A549 (cell line): Measurements from ENCODE around the gene WDR49. TPM values are rescaled to one million over a fixed set of nuclear protein-coding genes. Genes with fewer than 3 reads are reported as not detected.

Experiments
- ATAC-seq, 2 experiments: fragments of 200-7000 bp in 1 of 2; fragments of >200 bp in 1 of 2; cut with Nextera tagmentation in 1 of 2; cut with Tn5 transposase in 1 of 2; 3 replicates each; pipeline versions ENCODE4 v1.8.0 to v1.9.1; 2018 to 2020; ENCODE audit warnings: mild to moderate bottlenecking in 1 of 2, moderate library complexity in 1 of 2
- CTCF ChIA-PET: fragments of 300-600 bp; sonication (Branson Sonifier 250); formaldehyde crosslinking; extraction: SDS; loops from one replicate; lab custom pipeline; 2021; ENCODE audit warnings: antibody characterized with exemption, inconsistent platforms; lab: Yijun Ruan, JAX
- POLR2A ChIA-PET: fragments of 350-600 bp; formaldehyde crosslinking; extraction: SDS; loops from one replicate; lab custom pipeline; 2021; ENCODE audit warnings: antibody characterized with exemption, inconsistent platforms; lab: Yijun Ruan, JAX
- DNase-seq, 2 experiments: peaks; one replicate each; pipeline versions ENCODE4 v3.0.0 to v3.0.0-alpha.2; 2011 to 2016; ENCODE audit warnings: low read depth in 1 of 2, low spot score in 1 of 2
- FAIRE-seq: peaks from 2 replicates; lab custom pipeline; 2011; peaks lifted over from hg19 to GRCh38; lab: Jason Lieb, UNC
- H3K27ac ChIP-seq, 2 experiments: fragments of >200 bp; sonication (Bioruptor Twin); formaldehyde crosslinking; 3 replicates each; pipeline ENCODE4 v1.5.1; 2016 to 2017
- H3K4me1 ChIP-seq: fragments of >200 bp; sonication (Bioruptor Twin); formaldehyde crosslinking; 3 replicates; pipeline ENCODE4 v1.6.1; 2016
- H3K4me2 ChIP-seq: fragments of >200 bp; sonication (Bioruptor Twin); formaldehyde crosslinking; 3 replicates; pipeline ENCODE4 v1.6.1; 2016
- H3K4me3 ChIP-seq: fragments of >200 bp; sonication (Bioruptor Twin); formaldehyde crosslinking; 3 replicates; pipeline ENCODE4 v1.5.1; 2016
- H3K9me3 ChIP-seq: fragments of >200 bp; sonication (Bioruptor Twin); formaldehyde crosslinking; 3 replicates; pipeline ENCODE4 v1.6.1; 2016
- CBX2 ChIP-seq: fragments of 200-600 bp; sonication (generic); IDR thresholded peaks from 2 replicates; pipeline ENCODE4 v1.6.1; 2016; ENCODE audit warnings: low read depth, mild to moderate bottlenecking, borderline replicate concordance
- CHD2 ChIP-seq: fragments of 150-350 bp; IDR thresholded peaks from 2 replicates; pipeline ENCODE4 v1.6.1; 2014; ENCODE audit warnings: low read length; ENCODE audit not compliant: partially characterized antibody
- CHD4 ChIP-seq: fragments of 200-600 bp; sonication (generic); IDR thresholded peaks from 2 replicates; pipeline ENCODE4 v1.6.1; 2016; ENCODE audit warnings: antibody characterized with exemption, mild to moderate bottlenecking, borderline replicate concordance
- EHF ChIP-seq: fragments of 250-450 bp; sonication (Bioruptor Pico); IDR thresholded peaks from 2 replicates; pipeline ENCODE4 v1.5.0; 2020; ENCODE audit warnings: mild to moderate bottlenecking
- EHMT2 ChIP-seq: fragments of 200-600 bp; sonication (generic); IDR thresholded peaks from 2 replicates; pipeline ENCODE4 v1.6.1; 2016; ENCODE audit warnings: antibody characterized with exemption, low read depth, mild to moderate bottlenecking, moderate library complexity
- ESRRA ChIP-seq: fragments of 150-350 bp; IDR thresholded peaks from 2 replicates; pipeline ENCODE4 v1.6.1; 2014; ENCODE audit warnings: mild to moderate bottlenecking, low read length, borderline replicate concordance
- HOXA7 ChIP-seq: fragments of 250-450 bp; sonication (Bioruptor Pico); IDR thresholded peaks from 2 replicates; pipeline ENCODE4 v1.5.0; 2020; ENCODE audit warnings: mild to moderate bottlenecking, moderate library complexity
- MAZ ChIP-seq: fragments of 150-350 bp; IDR thresholded peaks from 2 replicates; pipeline ENCODE4 v1.6.1; 2014; ENCODE audit warnings: antibody characterized with exemption, low read depth, low read length, borderline replicate concordance
- MYC ChIP-seq: IDR thresholded peaks from 2 replicates; pipeline ENCODE4 v1.6.1; 2012; ENCODE audit warnings: mild to moderate bottlenecking, inconsistent platforms, low read length, improper control_type of control experiment, borderline replicate concordance
- PHF8 ChIP-seq: fragments of 200-600 bp; sonication (generic); IDR thresholded peaks from 2 replicates; pipeline ENCODE4 v1.6.1; 2016; ENCODE audit warnings: low read depth, mild to moderate bottlenecking, antibody characterized with exemption, moderate library complexity, borderline replicate concordance
- RAD21 ChIP-seq, 2 experiments: fragments of >200 bp in 1 of 2; sonication (Bioruptor Twin) in 1 of 2; formaldehyde crosslinking in 1 of 2; IDR thresholded peaks in 1 of 2; conservative IDR thresholded peaks in 1 of 2; 2 replicates in 1 of 2; 3 replicates in 1 of 2; pipeline ENCODE4 v1.6.1; 2012 to 2018; ENCODE audit warnings: inconsistent platforms in 1 of 2
- TP53 ChIP-seq: fragments of 250-450 bp; sonication (Bioruptor Pico); IDR thresholded peaks from 2 replicates; pipeline ENCODE4 v1.5.0; 2021; ENCODE audit warnings: mild to moderate bottlenecking, moderate library complexity
- ZFP36 ChIP-seq: fragments of 450-650 bp; IDR thresholded peaks from 2 replicates; pipeline ENCODE4 v1.6.1; 2014; ENCODE audit warnings: borderline replicate concordance; ENCODE audit not compliant: partially characterized antibody
- ZSCAN20 ChIP-seq: fragments of 250-450 bp; sonication (Bioruptor Pico); IDR thresholded peaks from 2 replicates; pipeline ENCODE4 v1.8.0; 2022; ENCODE audit warnings: mild to moderate bottlenecking, moderate library complexity
- WGBS: methylation state at CpG from one replicate; pipeline ENCODE4 v1.1.6; 2017; ENCODE audit errors: missing lambda C conversion rate; 5-methylcytosine and 5-hydroxymethylcytosine counted together
- polyA plus RNA-seq, 4 experiments: library from polyadenylated mRNA; depleted of rRNA in 3 of 4; stranded (reverse); fragments of >200 nt; fragmentation: RNase III in 1 of 4; extraction: RNeasy Plus Mini Kit Qiagen cat#74134 plus additional on column Dnase treatment in 1 of 4; gene quantifications; 2 replicates in 3 of 4; 3 replicates in 1 of 4; pipeline ENCODE4 v1.2.3, GENCODE V29; 2011 to 2017
- TF ChIP-seq, protein P1 (sequence below): IDR thresholded peaks from 2 replicates; pipeline ENCODE4 v1.6.1; 2012
- TF ChIP-seq, protein P2 (sequence below): fragments of 250-450 bp; sonication (Bioruptor Pico); IDR thresholded peaks from 2 replicates; pipeline ENCODE4 v1.5.0; 2021; ENCODE audit warnings: mild to moderate bottlenecking, moderate library complexity, borderline replicate concordance
- TF ChIP-seq, protein P3 (sequence below): fragments of >200 bp; sonication (Bioruptor Twin); formaldehyde crosslinking; IDR thresholded peaks from 3 replicates; pipeline ENCODE4 v1.6.1; 2016
- TF ChIP-seq, protein P4 (sequence below): IDR thresholded peaks from 2 replicates; pipeline ENCODE4 v1.6.1; 2012
- TF ChIP-seq, protein P5 (sequence below): IDR thresholded peaks from 2 replicates; pipeline ENCODE4 v1.6.1; 2012; ENCODE audit warnings: low read depth, borderline replicate concordance

WDR49 gene
- polyA plus RNA-seq, 2 of the 4 experiments (the other 2 are of a cell fraction) = not detected

DNA sequence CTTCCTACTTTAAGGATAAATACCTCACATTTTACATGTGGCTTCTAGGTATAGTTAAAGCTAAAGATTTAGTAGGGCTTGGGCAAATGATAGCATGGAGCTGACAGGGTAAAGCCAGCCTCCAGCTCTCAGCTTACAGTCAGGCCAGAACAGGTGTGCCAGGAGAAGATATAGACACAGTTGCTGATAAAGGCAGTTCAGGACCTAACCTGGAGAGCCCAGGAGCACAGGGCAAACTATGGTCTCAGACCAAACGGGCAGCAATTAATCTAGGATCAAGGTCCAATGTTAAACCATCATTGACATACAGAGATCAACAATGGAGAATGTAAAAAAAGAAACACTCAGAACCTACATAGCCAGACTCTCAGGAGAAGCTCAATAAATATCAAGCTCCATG lies 4.0 kb downstream of the WDR49 start:
- no peaks in the 10 kb centered on the region for H3K9me3 ChIP-seq
- FAIRE-seq (no peak), ATAC-seq (no peak)

DNA sequence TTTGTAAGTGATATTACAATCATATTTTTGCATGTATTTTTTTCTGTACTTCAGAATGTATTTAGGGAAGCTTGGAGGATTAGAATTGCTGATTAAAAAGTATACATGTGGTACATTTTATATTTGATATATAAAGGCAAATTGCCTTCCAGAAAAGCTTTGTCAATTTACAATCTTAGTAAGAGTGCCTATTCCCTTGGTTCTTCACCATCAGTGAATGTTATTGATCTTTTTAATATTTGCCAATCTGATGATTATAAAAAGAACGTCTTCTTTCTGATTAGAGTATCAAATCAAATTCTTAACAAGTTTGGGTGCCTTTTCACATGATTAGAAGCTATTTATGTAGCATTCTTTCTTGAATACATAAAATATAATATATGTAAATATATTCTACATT lies 9.1 kb downstream of the WDR49 start:
- POLR2A ChIA-PET = no interaction called here
- DNase-seq = no peak
- no peak for FAIRE-seq
- Histone ChIP-seq H3K4me3 (no peak overlapping the region), H3K27ac (no peak overlapping the region), H3K4me2 (no peak overlapping the region), H3K9me3 (no peaks in the 10 kb centered on the region), H3K4me1 (no peaks in the 10 kb centered on the region)
- ATAC-seq = no peak
- CTCF ChIA-PET = no interaction called here
- TF ChIP-seq EHMT2 = no peak
- TF ChIP-seq ZFP36 = no peak
- no peak for TF ChIP-seq ZSCAN20 (CRISPR knock-in tag)
- TF ChIP-seq HOXA7 (CRISPR knock-in tag) = no peak
- TF ChIP-seq, protein P1, sequence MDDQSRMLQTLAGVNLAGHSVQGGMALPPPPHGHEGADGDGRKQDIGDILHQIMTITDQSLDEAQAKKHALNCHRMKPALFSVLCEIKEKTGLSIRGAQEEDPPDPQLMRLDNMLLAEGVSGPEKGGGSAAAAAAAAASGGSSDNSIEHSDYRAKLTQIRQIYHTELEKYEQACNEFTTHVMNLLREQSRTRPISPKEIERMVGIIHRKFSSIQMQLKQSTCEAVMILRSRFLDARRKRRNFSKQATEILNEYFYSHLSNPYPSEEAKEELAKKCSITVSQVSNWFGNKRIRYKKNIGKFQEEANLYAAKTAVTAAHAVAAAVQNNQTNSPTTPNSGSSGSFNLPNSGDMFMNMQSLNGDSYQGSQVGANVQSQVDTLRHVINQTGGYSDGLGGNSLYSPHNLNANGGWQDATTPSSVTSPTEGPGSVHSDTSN = no peak
- TF ChIP-seq EHF = no peak
- TF ChIP-seq, protein P2, sequence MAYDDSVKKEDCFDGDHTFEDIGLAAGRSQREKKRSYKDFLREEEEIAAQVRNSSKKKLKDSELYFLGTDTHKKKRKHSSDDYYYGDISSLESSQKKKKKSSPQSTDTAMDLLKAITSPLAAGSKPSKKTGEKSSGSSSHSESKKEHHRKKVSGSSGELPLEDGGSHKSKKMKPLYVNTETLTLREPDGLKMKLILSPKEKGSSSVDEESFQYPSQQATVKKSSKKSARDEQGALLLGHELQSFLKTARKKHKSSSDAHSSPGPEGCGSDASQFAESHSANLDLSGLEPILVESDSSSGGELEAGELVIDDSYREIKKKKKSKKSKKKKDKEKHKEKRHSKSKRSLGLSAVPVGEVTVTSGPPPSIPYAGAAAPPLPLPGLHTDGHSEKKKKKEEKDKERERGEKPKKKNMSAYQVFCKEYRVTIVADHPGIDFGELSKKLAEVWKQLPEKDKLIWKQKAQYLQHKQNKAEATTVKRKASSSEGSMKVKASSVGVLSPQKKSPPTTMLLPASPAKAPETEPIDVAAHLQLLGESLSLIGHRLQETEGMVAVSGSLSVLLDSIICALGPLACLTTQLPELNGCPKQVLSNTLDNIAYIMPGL (CRISPR knock-in tag) = no peak
- TF ChIP-seq CHD4 = no peak
- no peak for TF ChIP-seq CBX2
- no peak for TF ChIP-seq MAZ
- TF ChIP-seq ESRRA = no peak
- TF ChIP-seq, protein P3, sequence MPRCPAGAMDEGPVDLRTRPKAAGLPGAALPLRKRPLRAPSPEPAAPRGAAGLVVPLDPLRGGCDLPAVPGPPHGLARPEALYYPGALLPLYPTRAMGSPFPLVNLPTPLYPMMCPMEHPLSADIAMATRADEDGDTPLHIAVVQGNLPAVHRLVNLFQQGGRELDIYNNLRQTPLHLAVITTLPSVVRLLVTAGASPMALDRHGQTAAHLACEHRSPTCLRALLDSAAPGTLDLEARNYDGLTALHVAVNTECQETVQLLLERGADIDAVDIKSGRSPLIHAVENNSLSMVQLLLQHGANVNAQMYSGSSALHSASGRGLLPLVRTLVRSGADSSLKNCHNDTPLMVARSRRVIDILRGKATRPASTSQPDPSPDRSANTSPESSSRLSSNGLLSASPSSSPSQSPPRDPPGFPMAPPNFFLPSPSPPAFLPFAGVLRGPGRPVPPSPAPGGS = no peak
- TF ChIP-seq MYC = no peak
- TF ChIP-seq, protein P4, sequence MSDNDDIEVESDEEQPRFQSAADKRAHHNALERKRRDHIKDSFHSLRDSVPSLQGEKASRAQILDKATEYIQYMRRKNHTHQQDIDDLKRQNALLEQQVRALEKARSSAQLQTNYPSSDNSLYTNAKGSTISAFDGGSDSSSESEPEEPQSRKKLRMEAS = no peak
- TF ChIP-seq CHD2 = no peak
- TF ChIP-seq RAD21 (conservative IDR thresholded peaks at IDR 0.05 in 1 of 2, IDR thresholded peaks at IDR 0.05 in 1 of 2) = no peak
- TF ChIP-seq, all 56 proteins: peak for 0
- 3% methylated on average over 1 of the region's 1 CpG for WGBS

More for the DNA sequence above, 4.0 kb downstream of the WDR49 start:
- TF ChIP-seq EHMT2 (no peak), TP53 (CRISPR knock-in tag) (no peak), CHD2 (no peak), PHF8 (no peak)
- TF ChIP-seq, protein P5, sequence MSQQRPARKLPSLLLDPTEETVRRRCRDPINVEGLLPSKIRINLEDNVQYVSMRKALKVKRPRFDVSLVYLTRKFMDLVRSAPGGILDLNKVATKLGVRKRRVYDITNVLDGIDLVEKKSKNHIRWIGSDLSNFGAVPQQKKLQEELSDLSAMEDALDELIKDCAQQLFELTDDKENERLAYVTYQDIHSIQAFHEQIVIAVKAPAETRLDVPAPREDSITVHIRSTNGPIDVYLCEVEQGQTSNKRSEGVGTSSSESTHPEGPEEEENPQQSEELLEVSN = no peak
- TF ChIP-seq, protein P4 = no peak
- no peak overlapping the region for H3K27ac ChIP-seq
- H3K4me2 ChIP-seq = no peak overlapping the region
- CTCF ChIA-PET = no interaction called here
- POLR2A ChIA-PET = no interaction called here
- DNase-seq = no peak
- no peak overlapping the region for H3K4me3 ChIP-seq
- 7% methylated on average over 1 of the region's 1 CpG for whole genome bisulfite sequencing
- H3K4me1 ChIP-seq = no peaks in the 10 kb centered on the region
